GM21381 (cell line): ENCODE measurements around the gene CLIC4.

ENCODE experiments used
- ATAC-seq: cut with Tn5 transposase; IDR thresholded peaks from one replicate; pipeline ENCODE4 v1.9.1; 2021; ENCODE audit warnings: mild to moderate bottlenecking, moderate library complexity; ENCODE audit not compliant: unreplicated experiment

CLIC4 gene

DNA sequence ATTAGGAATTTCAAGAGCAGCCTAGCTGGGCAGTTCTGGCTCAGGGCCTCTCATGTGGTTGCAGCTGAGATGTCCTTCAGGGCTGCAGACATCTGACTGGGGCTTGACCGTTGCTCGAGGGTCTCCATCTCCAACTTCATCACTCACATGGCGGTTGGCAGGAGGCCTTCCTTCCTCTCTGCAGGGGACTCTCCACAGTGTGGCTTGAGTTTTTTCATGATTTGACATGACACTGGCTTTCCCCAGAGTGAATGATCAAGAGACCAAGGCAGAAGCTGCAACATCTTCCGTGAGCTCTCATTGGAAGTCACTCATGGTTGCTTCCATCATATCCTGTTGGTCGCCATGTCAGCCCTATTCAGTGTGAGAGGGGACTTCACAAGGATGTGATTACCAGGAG is 110.2 kb downstream of the CLIC4 start:
- ATAC-seq: no peak

GRCh38 chr1:24856787-24857506 is 111.7 kb downstream of the CLIC4 start:
- ATAC-seq: no peak

DNA sequence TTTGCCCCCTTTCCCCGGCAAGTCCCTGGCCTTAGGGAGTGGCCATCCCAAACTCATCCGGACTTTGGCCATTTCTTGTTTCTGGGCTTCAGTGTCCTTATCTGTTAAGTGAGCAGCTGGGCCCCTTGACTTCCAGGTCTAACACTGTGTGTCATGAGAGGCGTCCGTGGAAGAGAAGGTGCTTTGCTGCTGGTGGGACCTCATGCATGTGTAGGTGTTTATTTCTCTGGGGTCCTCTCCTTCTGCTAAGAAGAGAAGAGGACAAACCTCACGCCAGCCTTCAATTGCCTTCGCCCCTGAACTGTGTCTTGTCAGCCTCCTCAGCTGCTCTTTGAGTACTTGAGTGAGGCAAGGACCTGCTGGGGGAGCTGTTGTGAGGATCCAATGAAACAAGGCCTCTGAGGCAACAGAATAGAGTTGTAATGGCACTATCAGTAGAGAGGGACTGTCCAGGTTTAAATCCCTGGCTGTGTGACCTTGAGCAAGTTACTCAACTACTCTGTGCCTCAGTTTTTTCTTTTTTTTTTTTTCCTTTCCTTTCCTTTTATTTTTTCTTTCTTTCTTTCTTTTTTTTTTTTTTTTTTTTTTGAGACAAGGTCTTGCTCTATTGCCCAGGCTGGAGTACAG is 112.4 kb downstream of the CLIC4 start:
- ATAC-seq: no peak

- no peak for ATAC-seq
Measured at GRCh38 chr1:24858277-24858676, 113.0 kb downstream of the CLIC4 start.

DNA sequence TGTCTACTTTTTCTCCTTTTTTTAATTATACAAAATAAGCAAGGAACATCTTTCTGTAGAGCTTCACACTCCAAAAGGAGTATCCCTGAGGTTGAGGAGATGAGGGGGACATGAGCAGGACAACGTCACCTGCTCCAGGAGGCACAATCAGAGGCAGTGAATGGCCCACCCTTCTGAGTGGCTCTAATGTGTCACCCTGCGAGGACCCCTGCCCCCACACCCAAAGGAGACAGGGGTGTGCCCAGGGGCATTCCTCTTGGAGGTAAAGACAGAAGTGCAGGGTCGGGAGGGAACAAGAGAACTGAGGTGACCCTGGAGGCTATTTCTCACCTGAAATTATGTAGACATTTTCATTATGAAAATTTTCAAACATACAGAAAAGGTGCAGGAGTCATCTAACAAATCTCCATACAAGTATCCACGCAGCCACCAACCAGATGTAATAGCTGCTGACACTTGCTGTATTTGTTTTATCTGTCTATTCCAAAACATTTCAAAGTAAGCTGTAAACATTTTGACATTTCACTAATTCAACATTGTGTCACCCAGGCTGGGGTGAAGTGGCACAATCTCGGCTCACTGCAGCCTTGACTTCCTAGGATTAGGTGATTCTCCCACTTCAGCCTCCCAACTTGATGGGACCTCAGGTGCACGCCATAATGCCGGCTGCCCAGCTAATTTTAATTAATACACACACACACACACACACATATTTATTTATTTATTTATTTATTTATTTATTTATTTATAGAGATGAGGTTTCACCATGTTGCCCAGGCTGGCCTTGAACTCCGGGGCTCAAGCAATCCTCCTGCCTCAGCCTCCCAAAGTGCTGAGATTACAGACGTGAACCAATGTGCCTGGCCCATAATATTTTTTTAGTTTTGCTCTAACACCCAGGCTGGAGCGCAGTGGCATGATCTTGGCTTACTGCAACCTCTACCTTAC is 114.1 kb downstream of the CLIC4 start:
- ATAC-seq: no peak

- ATAC-seq: no peak
Measured at GRCh38 chr1:24860841-24861240, 115.6 kb downstream of the CLIC4 start.

GRCh38 chr1:24861821-24862727 is 116.8 kb downstream of the CLIC4 start:
- no peak for ATAC-seq

DNA sequence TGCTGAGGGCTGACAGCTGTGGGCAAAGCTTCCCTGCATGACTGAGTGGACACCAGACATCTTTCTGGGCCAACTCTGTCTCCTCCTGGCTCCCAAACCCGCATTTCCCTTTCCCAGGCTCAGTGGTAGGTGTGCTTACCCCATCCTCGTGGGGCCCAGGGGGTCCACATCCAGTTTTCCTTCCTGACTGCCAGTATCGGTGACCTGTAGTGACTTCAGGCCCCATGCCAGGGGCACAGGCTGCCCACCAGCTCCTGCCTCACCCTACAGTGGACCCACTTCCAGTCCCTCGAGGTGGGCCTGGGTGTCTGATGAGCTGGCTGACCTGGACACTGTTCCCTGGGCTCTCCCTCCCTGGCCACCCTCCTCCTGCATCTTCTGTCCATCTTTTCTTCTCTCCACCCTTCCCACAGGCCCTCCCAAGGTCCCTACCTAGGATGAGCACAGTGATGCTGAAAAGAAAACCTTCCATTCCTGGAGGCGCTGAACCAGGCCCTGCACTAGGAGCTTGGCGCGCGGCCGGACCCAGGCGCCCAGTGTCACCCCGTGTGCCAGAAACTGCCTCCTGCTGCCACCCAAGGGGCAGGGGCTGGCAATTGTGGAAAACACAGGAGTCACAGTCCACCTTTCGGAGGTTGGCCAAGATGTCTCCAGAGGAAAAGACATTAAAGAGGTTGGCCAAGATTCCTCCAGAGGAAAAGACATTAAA is 117.7 kb downstream of the CLIC4 start:
- ATAC-seq: no peak

- no peak for ATAC-seq
Measured at GRCh38 chr1:24864370-24864777, 119.1 kb downstream of the CLIC4 start.

DNA sequence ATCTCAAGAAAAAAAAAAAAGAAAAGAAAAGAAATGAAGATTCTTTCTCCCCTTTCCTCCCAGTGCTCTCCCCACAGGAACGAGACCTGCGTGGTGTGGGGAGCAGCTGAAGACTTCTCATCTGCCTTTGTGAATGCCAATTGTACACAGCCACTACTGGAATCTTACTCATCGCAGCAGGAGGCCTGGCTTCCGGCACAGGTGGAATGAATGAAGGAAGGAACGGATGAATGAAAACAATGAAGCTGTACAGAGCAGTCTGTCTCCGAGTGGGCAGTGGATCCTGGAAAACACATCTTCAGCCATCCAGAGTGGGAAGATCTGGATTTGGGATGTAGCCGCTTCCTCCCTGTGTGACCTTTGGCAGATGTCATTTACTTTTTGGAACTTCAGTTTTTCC is 119.9 kb downstream of the CLIC4 start:
- no peak for ATAC-seq

GRCh38 chr1:24865587-24865986 is 120.3 kb downstream of the CLIC4 start:
- ATAC-seq: no peak

- ATAC-seq: no peak
Measured at GRCh38 chr1:24866211-24867083, 121.2 kb downstream of the CLIC4 start.

- no peak for ATAC-seq
Measured at GRCh38 chr1:24867084-24867870, 122.0 kb downstream of the CLIC4 start.

- no peak for ATAC-seq
Measured at GRCh38 chr1:24868016-24868875, 123.0 kb downstream of the CLIC4 start.

GRCh38 chr1:24870551-24871195 is 125.4 kb downstream of the CLIC4 start:
- no peak for ATAC-seq

- ATAC-seq: no peak
Measured at GRCh38 chr1:24871306-24871901, 126.2 kb downstream of the CLIC4 start.
